ENCODE data around the gene HMGCR. TPM values are rescaled to one million over a fixed set of nuclear protein-coding genes. Genes with fewer than 3 reads are reported as not detected.

The HMGCR gene
- polyA plus RNA-seq, 1 of the 3 experiments (the other 2 are of a cell fraction): 8.2 TPM

GRCh38 chr5:75319638-75320037 lies 17.4 kb upstream of the HMGCR start:
- Histone ChIP-seq H3K9ac (no peak overlapping the region), H3K27ac (ENCODE audit: low read depth in 2 of 2, low read length in 1 of 2) (no peak overlapping the region), H3K79me2 (ENCODE audit: insufficient read depth) (no peaks in the 10 kb centered on the region), H3K36me3 (replicated peaks in 1 of 2; ENCODE audit: control insufficient read depth in 1 of 2, insufficient read depth in 2 of 2, low read length in 1 of 2) (no peaks in the 10 kb centered on the region), H3K4me2 (no peak overlapping the region), H3K9me2 (no peaks in the 10 kb centered on the region), H4K20me1 (ENCODE audit: insufficient read depth) (no peaks in the 10 kb centered on the region), H2AFZ (ENCODE audit: low read depth) (no peak overlapping the region), H3F3A (replicated peaks; ENCODE audit: insufficient read depth) (peaks cover 20% of the 10 kb centered on the region), H3K9me3 (no peaks in the 10 kb centered on the region), H3K27me3 (ENCODE audit: insufficient read depth) (no peaks in the 10 kb centered on the region), H3K4me3 (ENCODE audit: low read depth in 2 of 2, low read length in 1 of 2) (no peak overlapping the region), H3K4me1 (ENCODE audit: control insufficient read depth in 1 of 2, insufficient read depth in 2 of 2, low read depth in 1 of 2, low read length in 1 of 2) (peaks cover 0 to 12% of the 10 kb centered on the region in 2 experiments; a peak in 2 of 4 replicates)
- WGBS (ENCODE audit: low lambda C conversion rate): 89% methylated on average over 1 of the region's 1 CpG
- no peak for DNase-seq
- POLR2A ChIA-PET: no interaction called here
- CTCF ChIA-PET: no interaction called here
- no peak for TF ChIP-seq FOXM1 (IDR thresholded peaks at IDR 0.05; ENCODE audit: low read depth)
- TF ChIP-seq CHD2 (IDR thresholded peaks at IDR 0.05; ENCODE audit: low read length, partially characterized antibody): no peak
- no peak for TF ChIP-seq ELF1 (IDR thresholded peaks at IDR 0.05)
- no peak for TF ChIP-seq FOSL2 (IDR thresholded peaks at IDR 0.05; ENCODE audit: borderline replicate concordance, low read depth)
- TF ChIP-seq IRF3 (IDR thresholded peaks at IDR 0.05; ENCODE audit: low read depth, low read length): no peak

DNA sequence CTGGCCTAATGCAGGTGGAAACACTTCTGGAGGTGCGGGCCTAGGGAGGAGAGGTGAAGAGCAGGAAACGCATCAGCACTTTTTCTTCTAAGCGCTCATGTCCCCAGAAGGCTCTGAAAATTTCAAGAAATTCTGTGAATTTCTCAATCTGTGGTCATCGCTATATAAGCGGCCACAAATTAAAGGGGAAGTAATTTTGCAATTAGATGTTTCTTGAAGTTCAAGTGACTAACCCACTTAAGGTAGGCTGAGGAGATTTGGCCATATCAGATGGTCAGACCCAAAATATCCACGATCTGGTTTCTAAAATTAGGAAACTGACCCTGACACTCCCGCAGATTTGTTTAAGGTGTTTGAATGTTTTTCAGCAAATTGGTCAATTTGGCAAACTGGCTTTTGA lies 16.6 kb upstream of the HMGCR start:
- Histone ChIP-seq H3K79me2 (ENCODE audit: insufficient read depth) (no peaks in the 10 kb centered on the region), H3K27ac (ENCODE audit: low read depth in 2 of 2, low read length in 1 of 2) (peak overlapping the region in 1 of 2 experiments; percentile 91; a peak in 2 of 4 replicates), H3F3A (replicated peaks; ENCODE audit: insufficient read depth) (peaks cover 20% of the 10 kb centered on the region), H3K4me2 (peak overlapping the region; percentile 69), H3K4me3 (ENCODE audit: low read depth in 2 of 2, low read length in 1 of 2) (no peak overlapping the region), H3K9me2 (no peaks in the 10 kb centered on the region), H2AFZ (ENCODE audit: low read depth) (peak overlapping the region; percentile 19; the same call in 1 of the 2 replicates), H4K20me1 (ENCODE audit: insufficient read depth) (no peaks in the 10 kb centered on the region), H3K4me1 (ENCODE audit: control insufficient read depth in 1 of 2, insufficient read depth in 2 of 2, low read depth in 1 of 2, low read length in 1 of 2) (peaks cover 0 to 12% of the 10 kb centered on the region in 2 experiments; a peak in 2 of 4 replicates), H3K9ac (no peak overlapping the region), H3K27me3 (ENCODE audit: insufficient read depth) (no peaks in the 10 kb centered on the region), H3K36me3 (replicated peaks in 1 of 2; ENCODE audit: control insufficient read depth in 1 of 2, insufficient read depth in 2 of 2, low read length in 1 of 2) (no peaks in the 10 kb centered on the region), H3K9me3 (no peaks in the 10 kb centered on the region)
- no peak for TF ChIP-seq ELF1 (IDR thresholded peaks at IDR 0.05)
- TF ChIP-seq FOXM1 (IDR thresholded peaks at IDR 0.05; ENCODE audit: low read depth): no peak
- no peak for TF ChIP-seq EP300 (IDR thresholded peaks at IDR 0.05; ENCODE audit: borderline replicate concordance in 1 of 2, low read depth in 1 of 2, low read length in 1 of 2)
- TF ChIP-seq TAF1 (IDR thresholded peaks at IDR 0.05; ENCODE audit: borderline replicate concordance, low read depth, low read length): no peak
- no peak for TF ChIP-seq RFX5 (IDR thresholded peaks at IDR 0.05; ENCODE audit: low read length)
- TF ChIP-seq POLR2AphosphoS5 (IDR thresholded peaks at IDR 0.05; ENCODE audit: low read depth, low read length): no peak
- TF ChIP-seq RCOR1 (IDR thresholded peaks at IDR 0.05; ENCODE audit: low read length): no peak
- no peak for TF ChIP-seq CTCF (IDR thresholded peaks at IDR 0.05)
- no peak for TF ChIP-seq TCF12 (IDR thresholded peaks at IDR 0.05)
- TF ChIP-seq TEAD4 (IDR thresholded peaks at IDR 0.05; ENCODE audit: borderline replicate concordance, insufficient read depth): no peak
- TF ChIP-seq GABPA (IDR thresholded peaks at IDR 0.05; ENCODE audit: low read depth): no peak
- TF ChIP-seq FOSL2 (IDR thresholded peaks at IDR 0.05; ENCODE audit: borderline replicate concordance, low read depth): no peak
- TF ChIP-seq MXI1 (IDR thresholded peaks at IDR 0.05; ENCODE audit: low read depth, low read length): no peak
- TF ChIP-seq NRF1 (IDR thresholded peaks at IDR 0.05; ENCODE audit: low read depth, low read length): no peak
- TF ChIP-seq, protein P1, sequence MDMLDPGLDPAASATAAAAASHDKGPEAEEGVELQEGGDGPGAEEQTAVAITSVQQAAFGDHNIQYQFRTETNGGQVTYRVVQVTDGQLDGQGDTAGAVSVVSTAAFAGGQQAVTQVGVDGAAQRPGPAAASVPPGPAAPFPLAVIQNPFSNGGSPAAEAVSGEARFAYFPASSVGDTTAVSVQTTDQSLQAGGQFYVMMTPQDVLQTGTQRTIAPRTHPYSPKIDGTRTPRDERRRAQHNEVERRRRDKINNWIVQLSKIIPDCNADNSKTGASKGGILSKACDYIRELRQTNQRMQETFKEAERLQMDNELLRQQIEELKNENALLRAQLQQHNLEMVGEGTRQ (IDR thresholded peaks at IDR 0.05; ENCODE audit: borderline replicate concordance, low read depth, low read length): no peak
- no peak for TF ChIP-seq YY1 (IDR thresholded peaks at IDR 0.05; ENCODE audit: low read depth)
- TF ChIP-seq SIN3A (IDR thresholded peaks at IDR 0.05; ENCODE audit: borderline replicate concordance, low read depth, low read length): no peak
- 84% methylated on average over 7 of the region's 7 CpGs for WGBS (ENCODE audit: low lambda C conversion rate)
- CTCF ChIA-PET: no interaction called here
- no peak for DNase-seq
- POLR2A ChIA-PET: no interaction called here
